Measurements from ENCODE around the gene SLC5A5. TPM values are rescaled to one million over a fixed set of nuclear protein-coding genes. Genes with fewer than 3 reads are reported as not detected.
A peak's percentile ranks its signal among the peaks of the same experiment; 100 is the strongest.

The SLC5A5 gene
- total and polyA plus RNA-seq, 10 of the 15 experiments (the other 5 are each of a cell fraction or from before 2014, with no cell fraction given), result 0.02 to 0.08 (median 0.05) TPM; not detected in 3

- TF ChIP-seq ZBTB4 (CRISPR knock-in tag; IDR thresholded peaks at IDR 0.05) (no peak), CTCF (IDR thresholded peaks at IDR 0.05 in 2 of 3, conservative IDR thresholded peaks at IDR 0.05 in 1 of 3; ENCODE audit: control insufficient read depth in 2 of 3, extremely low read depth in 1 of 3, insufficient read depth in 1 of 3, low read depth in 3 of 3, low read length in 3 of 3) (peak; percentile 95 to 98 (median 96)), SUPT20H (IDR thresholded peaks at IDR 0.05; ENCODE audit: borderline replicate concordance, control insufficient read depth, low read depth, low read length) (no peak), ATF3 (IDR thresholded peaks at IDR 0.05; ENCODE audit: borderline replicate concordance, extremely low read depth, low read depth, low read length) (no peak), ZNF687 (IDR thresholded peaks at IDR 0.05) (no peak), PML (IDR thresholded peaks at IDR 0.05; ENCODE audit: low read length) (no peak), MLLT1 (IDR thresholded peaks at IDR 0.05) (0 out of 2 replicates have a peak, but pooled peaks have one; percentile 42), MEF2B (IDR thresholded peaks at IDR 0.05; ENCODE audit: partially characterized antibody, poor library complexity, severe bottlenecking) (no peak), PAX5 (IDR thresholded peaks at IDR 0.05; ENCODE audit: borderline replicate concordance, low read depth, low read length) (peak; percentile 58; the same call in 1 of the 2 replicates), POU2F2 (IDR thresholded peaks at IDR 0.05; ENCODE audit: borderline replicate concordance, low read depth, low read length) (0 out of 3 replicates have a peak, but pooled peaks have one; percentile 58), WRNIP1 (IDR thresholded peaks at IDR 0.05; ENCODE audit: borderline replicate concordance, low read depth, low read length) (no peak), NFYB (IDR thresholded peaks at IDR 0.05; ENCODE audit: insufficient read depth, low read depth, low read length) (no peak)
Measured at GRCh38 chr19:17938092-17938845, 66.5 kb downstream of the SLC5A5 start (continued).
